Body of pancreas (tissue), 4 donors: Measurements from ENCODE around the gene COLEC11. TPM values are rescaled to one million over a fixed set of nuclear protein-coding genes. Genes with fewer than 3 reads are reported as not detected.

Source experiments
- ATAC-seq: fragments of 150-250 bp; one replicate; pipeline ENCODE4 v1.9.1; 2016
- DNase-seq, 4 donors: peaks; one replicate each; pipeline ENCODE4 v3.0.0-alpha.2; 2019
- H3K27ac ChIP-seq, 4 donors: fragments of 200-600 bp; sonication (generic); 1 replicate in 3 of 4; 2 replicates in 1 of 4; pipeline versions ENCODE4 v1.5.1 to v1.6.1; 2016 to 2019; ENCODE audit warnings: mild to moderate bottlenecking in 1 of 4, mixed read lengths in 1 of 4, moderate library complexity in 1 of 4
- H3K27me3 ChIP-seq, 2 donors: fragments of 200-600 bp; sonication (generic); one replicate each; pipeline ENCODE4 v1.6.0; 2016; ENCODE audit warnings: mild to moderate bottlenecking in 1 of 2
- H3K36me3 ChIP-seq, 2 donors: fragments of 200-600 bp; sonication (generic); replicated peaks in 1 of 2; 2 replicates each; pipeline ENCODE4 v1.5.1; 2016; ENCODE audit warnings: low read depth in 2 of 2; ENCODE audit not compliant: insufficient read depth in 1 of 2
- H3K4me1 ChIP-seq: fragments of 200-600 bp; sonication (generic); one replicate; pipeline ENCODE4 v1.6.0; 2016
- H3K4me3 ChIP-seq, 2 donors: fragments of 200-600 bp; sonication (generic); 1 replicate in 1 of 2; 2 replicates in 1 of 2; pipeline ENCODE4 v1.5.1; 2016 to 2019
- H3K9me3 ChIP-seq, 3 donors: fragments of 200-600 bp; sonication (generic); 1 replicate in 2 of 3; 2 replicates in 1 of 3; pipeline ENCODE4 v1.5.1; 2016
- CTCF ChIP-seq, 7 experiments: fragments of 450-650 bp in 4 of 7; fragments of 200-600 bp in 3 of 7; sonication (generic) in 3 of 7; IDR thresholded peaks; one replicate each; pipeline ENCODE4 v1.5.1; 2016 to 2019; ENCODE audit warnings: antibody characterized with exemption in 7 of 7
- POLR2A ChIP-seq, 3 donors: fragments of 450-650 bp; IDR thresholded peaks; one replicate each; pipeline ENCODE4 v1.6.1; 2016; ENCODE audit warnings: antibody characterized with exemption in 3 of 3, mild to moderate bottlenecking in 2 of 3
- WGBS, 2 donors: methylation state at CpG; one replicate each; pipeline ENCODE4 v1.1.5; 2017; 5-methylcytosine and 5-hydroxymethylcytosine counted together
- intact Hi-C: fragments of 100-400 bp; cut with DNase I; formaldehyde crosslinking; loops from one replicate; pipeline ENCODE4 v1.15.1; 2023
- total RNA-seq, 2 donors: library from RNA; depleted of rRNA; stranded (reverse); fragments of >200 nt; gene quantifications; one replicate each; pipeline ENCODE4 v1.1.0, GENCODE V29; 2016

Gene COLEC11
- total RNA-seq, 2 donors from 2014 or later: 11.5 to 15.3 TPM

DNA sequence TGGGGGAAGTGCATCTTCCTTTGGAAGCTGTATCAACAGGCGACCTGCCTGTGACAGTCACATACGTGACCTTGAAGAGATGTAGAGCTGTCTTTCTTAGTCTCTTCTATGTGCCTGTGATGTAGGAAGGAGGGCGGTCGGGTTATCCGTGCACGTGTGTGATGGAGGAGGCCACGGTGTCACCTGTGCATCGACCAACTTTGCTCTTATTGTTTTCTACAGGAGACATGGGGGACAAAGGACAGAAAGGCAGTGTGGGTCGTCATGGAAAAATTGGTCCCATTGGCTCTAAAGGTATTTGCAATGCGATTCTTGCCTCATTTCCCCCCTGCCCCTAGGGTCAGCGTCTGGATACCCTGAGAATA lies 42.4 kb downstream of the COLEC11 start:
- no peaks in the 10 kb centered on the region for H3K4me1 ChIP-seq
- ATAC-seq (no peak), DNase-seq (no peak)
- intact Hi-C loops: no loop called here
- 65 to 72% methylated on average over 11 of the region's 11 CpGs for WGBS, 2 donors
- no peak overlapping the region for H3K27ac ChIP-seq
- TF ChIP-seq POLR2A (IDR thresholded peaks at IDR 0.05) (no peak), CTCF (IDR thresholded peaks at IDR 0.05) (no peak)
- H3K9me3 ChIP-seq: no peaks in the 10 kb centered on the region
- no peak overlapping the region for H3K4me3 ChIP-seq
- no peaks in the 10 kb centered on the region for H3K36me3 ChIP-seq
- H3K27me3 ChIP-seq: no peaks in the 10 kb centered on the region

DNA sequence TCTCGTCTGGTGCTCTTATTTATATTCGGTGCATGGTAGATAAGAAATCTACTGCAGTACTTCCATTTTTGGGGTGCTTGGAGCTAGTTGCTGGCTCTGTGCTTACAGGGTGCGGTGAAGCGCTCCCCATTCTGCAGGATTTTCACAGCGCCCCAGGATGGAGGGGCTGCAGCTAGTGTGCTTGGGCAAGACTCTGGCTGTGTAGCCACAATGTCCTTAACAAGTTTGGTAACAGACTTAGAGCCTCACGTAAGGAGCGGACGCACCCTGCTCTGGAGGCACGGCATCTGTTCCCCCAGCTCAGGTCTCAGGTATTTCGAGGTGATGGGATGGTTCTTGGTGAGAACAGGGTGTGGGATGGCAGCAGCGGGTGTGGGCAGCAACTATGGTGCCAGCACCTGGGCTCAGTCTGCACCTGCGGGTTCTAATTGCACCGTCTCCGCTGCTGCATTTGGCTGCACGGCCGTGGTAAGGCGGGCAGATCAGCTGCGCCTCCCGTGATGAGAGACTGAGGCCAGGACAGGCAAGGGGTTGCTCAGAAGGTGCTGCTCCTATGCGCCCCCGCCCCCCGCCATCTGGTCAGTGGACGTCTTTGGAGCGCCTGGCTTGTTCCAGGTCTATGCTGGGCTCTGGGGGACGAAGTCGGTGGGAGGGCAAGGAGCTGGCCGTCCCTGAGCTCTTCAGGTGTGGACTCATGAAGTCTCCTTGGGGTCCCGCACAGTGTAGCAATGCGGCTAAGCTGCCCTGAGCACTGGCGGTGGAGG lies 43.0 kb downstream of the COLEC11 start:
- no peaks in the 10 kb centered on the region for H3K36me3 ChIP-seq

DNA sequence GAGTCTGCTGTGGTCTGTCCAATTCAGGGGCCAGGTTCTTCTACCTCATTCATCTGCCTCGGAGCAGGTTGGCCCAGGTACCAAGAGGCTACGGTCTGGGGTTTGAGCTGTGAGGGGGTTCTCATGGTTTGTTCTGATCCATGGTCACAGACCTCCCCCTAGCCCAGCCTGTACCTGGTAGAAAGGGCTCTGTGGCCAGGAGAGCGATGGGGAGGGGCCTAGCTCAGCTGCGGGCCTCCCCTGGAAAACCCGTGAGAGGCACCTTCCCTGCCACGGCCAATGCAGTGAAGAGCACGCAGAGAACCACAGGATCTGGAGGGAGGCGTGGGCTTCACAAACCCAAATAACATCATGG lies 43.5 kb downstream of the COLEC11 start:
- TF ChIP-seq CTCF (IDR thresholded peaks at IDR 0.05): no peak
- no peak for TF ChIP-seq POLR2A (IDR thresholded peaks at IDR 0.05)
- Histone ChIP-seq H3K36me3 (no peaks in the 10 kb centered on the region), H3K4me1 (no peaks in the 10 kb centered on the region), H3K27ac (no peak overlapping the region), H3K9me3 (no peaks in the 10 kb centered on the region), H3K27me3 (no peaks in the 10 kb centered on the region), H3K4me3 (no peak overlapping the region)
- 65 to 87% methylated on average over 6 to 8 of the region's 8 CpGs for WGBS, 2 donors
- DNase-seq (peak in 1 of 4 donors; percentile 5), ATAC-seq (no peak)
- intact Hi-C loops: no loop called here

More for the DNA sequence above, 43.0 kb downstream of the COLEC11 start:
- H3K9me3 ChIP-seq: no peaks in the 10 kb centered on the region
- no peaks in the 10 kb centered on the region for H3K4me1 ChIP-seq
- intact Hi-C loops: no loop called here
- no peak for TF ChIP-seq POLR2A (IDR thresholded peaks at IDR 0.05)
- no peak for TF ChIP-seq CTCF (IDR thresholded peaks at IDR 0.05)
- H3K27me3 ChIP-seq: no peaks in the 10 kb centered on the region
- WGBS, 2 donors: 77 to 79% methylated on average over 10 to 30 of the region's 30 CpGs
- H3K27ac ChIP-seq: no peak overlapping the region
- peak in 1 of 4 donors; percentile 5 for DNase-seq
- no peak for ATAC-seq
- no peak overlapping the region for H3K4me3 ChIP-seq

DNA sequence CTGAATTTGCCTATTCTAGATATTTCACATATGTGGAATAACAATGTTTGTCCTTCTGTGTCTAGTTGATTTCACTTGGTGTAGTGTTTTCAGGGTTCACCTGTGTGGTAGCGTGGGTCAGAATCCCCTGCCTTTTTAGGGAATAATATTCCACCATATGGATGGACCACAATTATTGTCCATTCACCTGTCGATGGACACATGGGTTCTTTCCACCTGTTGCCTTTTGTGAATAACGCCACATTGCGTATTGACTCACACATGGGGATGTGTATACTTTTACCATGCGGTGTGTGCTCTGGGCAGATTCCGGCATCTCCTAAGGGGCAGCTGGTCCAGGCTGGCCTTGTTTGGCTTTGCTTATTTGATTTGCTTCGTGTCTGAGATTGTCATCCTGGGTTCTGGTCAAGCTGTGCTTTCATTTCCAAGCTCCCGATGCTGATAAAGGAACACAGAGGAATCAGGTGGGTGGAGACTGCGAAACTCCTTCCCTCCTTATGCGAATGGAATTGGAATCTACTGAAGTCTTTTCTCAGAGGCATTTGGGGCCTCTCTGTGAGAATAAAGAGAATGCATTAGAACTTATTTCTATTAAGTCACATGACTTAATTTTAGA lies 44.2 kb downstream of the COLEC11 start:
- 63 to 68% methylated on average over 10 of the region's 10 CpGs for WGBS, 2 donors
- no peak for ATAC-seq
- no peaks in the 10 kb centered on the region for H3K9me3 ChIP-seq
- TF ChIP-seq CTCF (IDR thresholded peaks at IDR 0.05): no peak
- TF ChIP-seq POLR2A (IDR thresholded peaks at IDR 0.05): no peak
- no peaks in the 10 kb centered on the region for H3K4me1 ChIP-seq
- intact Hi-C loops: no loop called here
- no peaks in the 10 kb centered on the region for H3K27me3 ChIP-seq
- no peak for DNase-seq
- no peak overlapping the region for H3K27ac ChIP-seq
- no peaks in the 10 kb centered on the region for H3K36me3 ChIP-seq
- H3K4me3 ChIP-seq: no peak overlapping the region

DNA sequence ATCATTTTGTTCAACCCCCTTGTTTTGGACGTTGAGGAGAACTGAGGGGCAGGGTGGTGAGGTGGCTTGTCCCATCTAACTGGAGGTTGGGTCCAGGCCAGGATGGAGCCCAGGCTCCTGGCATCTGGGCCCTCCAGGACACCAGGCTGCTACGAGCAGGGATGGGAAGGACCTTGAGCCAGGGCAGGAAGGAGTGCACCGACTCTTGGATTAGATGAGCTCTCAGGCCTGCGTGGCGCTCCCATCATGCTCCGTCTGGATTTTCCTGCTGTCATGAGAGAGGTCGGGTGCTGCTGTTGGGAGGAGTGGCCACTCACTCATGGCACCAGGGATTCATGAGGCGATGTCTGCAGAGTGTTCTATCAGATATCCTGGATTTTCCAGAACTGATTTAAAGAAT lies 44.7 kb downstream of the COLEC11 start:
- Histone ChIP-seq H3K27ac (no peak overlapping the region), H3K4me1 (no peaks in the 10 kb centered on the region), H3K4me3 (no peak overlapping the region), H3K36me3 (no peaks in the 10 kb centered on the region), H3K27me3 (no peaks in the 10 kb centered on the region), H3K9me3 (no peaks in the 10 kb centered on the region)
- ATAC-seq (no peak), DNase-seq (peak in 1 of 4 donors; percentile 10)
- TF ChIP-seq CTCF (IDR thresholded peaks at IDR 0.05) (no peak), POLR2A (IDR thresholded peaks at IDR 0.05) (no peak)
- intact Hi-C loops: no loop called here
- WGBS, 2 donors: 64 to 74% methylated on average over 7 to 8 of the region's 8 CpGs
